GM20431 (cell line): ENCODE measurements around the gene ADCY5.

ENCODE experiments used
- in situ Hi-C: fragments of 300-500 bp; cut with MseI, MboI; formaldehyde crosslinking; loops from one replicate; pipeline ENCODE4 v1.15.0; 2020; ENCODE audit warnings: low sequenced_read_pairs; ENCODE audit not compliant: unreplicated experiment

ADCY5 gene

GRCh38 chr3:123284399-123285010 is 164.4 kb downstream of the ADCY5 start:
- in situ Hi-C loops: no loop called here

GRCh38 chr3:123283657-123284398 is 165.1 kb downstream of the ADCY5 start:
- in situ Hi-C loops: no loop called here

DNA sequence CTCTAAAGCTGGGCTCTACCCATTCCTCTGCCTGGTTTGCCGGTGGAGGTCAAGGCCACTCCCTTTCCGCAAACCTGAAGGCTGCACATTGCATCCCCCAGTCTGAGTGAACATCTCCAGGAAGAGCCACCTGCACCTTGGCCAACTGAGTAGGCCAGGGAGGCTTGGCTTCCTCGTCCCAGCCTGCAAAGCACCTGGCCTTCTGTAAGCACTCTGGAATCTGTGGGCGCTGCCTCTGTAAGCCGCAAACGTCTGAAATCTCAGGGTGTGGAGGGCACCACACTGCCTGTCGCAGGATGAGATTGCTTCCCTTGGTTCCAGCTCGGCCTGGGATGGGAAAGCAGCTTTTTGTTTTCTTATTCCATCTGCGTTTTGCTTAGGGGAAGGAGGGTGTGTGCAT is 165.8 kb downstream of the ADCY5 start:
- in situ Hi-C loops: no loop called here

DNA sequence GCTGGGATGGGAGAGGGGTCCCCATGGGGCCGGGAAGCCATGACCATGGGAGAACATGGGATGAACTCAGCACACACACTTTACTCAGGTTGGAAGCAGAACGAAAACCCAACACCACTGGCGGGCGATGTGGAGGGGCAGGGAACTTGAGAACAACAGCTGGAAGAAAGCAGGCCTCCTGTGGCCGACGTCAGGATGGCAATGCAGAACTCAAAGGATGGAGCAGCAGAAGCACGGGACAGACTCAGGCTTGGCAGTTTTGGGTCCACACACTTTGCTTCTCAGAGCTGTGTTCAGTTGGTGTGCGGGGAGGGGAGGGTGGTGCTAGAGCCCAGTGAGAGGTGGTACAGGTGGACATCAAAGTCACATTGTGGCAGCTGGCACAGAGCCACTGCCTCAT is 166.4 kb downstream of the ADCY5 start:
- in situ Hi-C loops: no loop called here

- in situ Hi-C loops: no loop called here
Measured at GRCh38 chr3:123281929-123282328, 167.0 kb downstream of the ADCY5 start.

- in situ Hi-C loops: no loop called here
Measured at GRCh38 chr3:123281406-123281805, 167.5 kb downstream of the ADCY5 start.

DNA sequence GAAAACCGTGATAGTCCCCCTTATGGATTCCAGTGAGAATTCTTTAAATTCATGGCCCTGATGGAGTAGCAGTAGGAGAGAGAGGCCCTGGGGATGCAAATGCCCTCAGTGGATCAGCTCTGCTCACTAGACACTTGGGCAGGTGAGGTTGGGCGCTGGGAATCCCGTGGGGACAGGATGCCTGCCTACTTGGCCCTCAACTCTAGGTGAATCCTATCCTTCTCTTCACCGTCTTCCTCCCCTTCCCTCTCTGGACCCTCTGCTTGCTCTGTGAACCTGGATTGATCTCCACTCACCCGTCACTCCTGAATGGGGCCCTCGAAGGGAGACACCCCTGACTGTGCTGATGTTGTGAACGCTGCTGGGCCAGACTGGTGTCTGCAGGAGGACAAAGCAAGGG is 169.8 kb downstream of the ADCY5 start:
- in situ Hi-C loops: no loop called here

- in situ Hi-C loops: no loop called here
Measured at GRCh38 chr3:123278446-123278845, 170.4 kb downstream of the ADCY5 start.

DNA sequence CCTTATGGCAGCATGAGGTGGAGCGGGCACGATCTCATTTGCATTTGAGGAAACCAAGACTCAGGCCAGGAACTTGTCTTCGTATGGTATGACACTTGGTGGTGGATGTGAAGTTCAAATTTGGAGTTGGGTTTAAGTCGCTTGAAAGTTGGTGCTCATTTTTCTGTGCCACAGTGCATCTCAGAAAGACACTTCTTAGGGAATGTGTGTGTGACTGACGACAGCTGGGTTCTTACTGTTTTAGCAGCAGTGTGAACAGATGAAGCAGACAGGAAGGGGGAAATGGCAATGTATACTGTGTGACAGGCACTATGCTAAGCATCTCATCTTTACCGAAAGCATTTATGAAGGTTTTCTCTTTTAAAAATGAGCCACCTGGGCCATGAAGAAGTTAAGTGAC is 171.8 kb downstream of the ADCY5 start:
- in situ Hi-C loops: no loop called here

DNA sequence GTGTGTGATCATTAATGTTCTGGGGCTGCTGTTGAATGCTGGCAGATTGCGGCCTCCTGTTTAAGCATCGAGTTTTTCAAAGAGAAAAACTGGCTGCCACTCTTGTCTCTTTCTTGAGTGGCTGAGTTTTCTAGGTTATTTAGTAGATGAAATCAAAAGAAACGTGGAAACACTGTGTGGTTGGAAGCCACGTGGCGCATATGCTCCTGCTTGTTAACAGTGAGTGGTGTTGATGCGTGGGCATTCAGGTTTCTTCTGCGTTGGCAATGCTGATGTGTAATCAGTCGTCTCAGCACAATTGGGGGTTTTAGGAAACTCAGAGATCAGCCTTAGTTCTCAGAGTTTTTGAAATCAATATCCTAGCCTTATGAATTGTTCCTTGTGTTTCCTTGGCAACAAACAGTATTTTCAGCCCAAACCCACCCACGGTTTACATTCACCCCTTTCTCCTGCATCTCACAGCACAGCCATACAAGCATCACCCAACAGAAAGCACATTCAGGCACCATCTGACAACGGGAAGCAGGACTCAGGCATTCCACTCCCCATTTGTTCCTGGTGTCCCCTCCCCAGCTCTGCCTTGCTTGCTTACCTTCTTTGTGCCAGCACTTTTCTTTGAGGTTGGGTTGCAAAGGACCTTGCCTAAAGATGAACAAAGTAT is 172.4 kb downstream of the ADCY5 start:
- in situ Hi-C loops: no loop called here

DNA sequence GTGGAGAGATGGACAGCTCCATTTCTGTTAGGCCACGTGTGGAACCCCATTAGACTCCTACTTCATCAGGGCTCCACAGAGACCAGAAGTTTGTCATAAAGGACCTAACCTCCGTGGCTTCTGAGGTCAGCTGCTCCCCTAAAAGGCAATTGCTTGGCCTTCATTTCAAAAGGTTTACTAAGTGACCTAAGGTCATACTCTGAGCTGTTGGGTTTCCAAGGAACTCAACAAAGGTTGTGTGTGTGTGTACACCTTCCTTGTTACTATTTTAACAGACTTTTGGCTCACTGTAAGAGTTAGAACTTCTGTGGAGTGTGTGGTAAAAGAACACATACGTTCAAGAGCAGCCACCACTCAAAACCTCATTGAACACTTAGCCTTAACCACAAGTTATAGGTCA is 173.2 kb downstream of the ADCY5 start:
- in situ Hi-C loops: no loop called here

DNA sequence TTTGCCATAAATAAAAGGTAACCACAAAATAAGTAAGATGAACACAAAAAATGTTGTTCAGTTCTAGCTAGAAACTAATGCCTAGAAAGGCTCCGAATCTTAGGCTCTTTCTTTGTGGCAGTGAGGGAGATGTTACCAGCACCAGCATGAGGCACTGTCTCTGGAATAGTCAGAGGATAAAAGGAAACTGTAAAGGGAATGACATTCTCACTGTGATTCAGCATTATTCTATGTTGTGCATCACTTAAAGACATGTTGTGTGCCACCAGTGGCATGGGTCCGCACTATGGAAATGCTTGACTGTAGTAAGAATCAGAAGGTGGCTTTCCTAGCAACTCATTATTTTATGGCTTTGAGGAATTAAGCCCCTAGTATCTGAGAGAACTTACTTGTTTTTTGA is 176.3 kb downstream of the ADCY5 start:
- in situ Hi-C loops: no loop called here

DNA sequence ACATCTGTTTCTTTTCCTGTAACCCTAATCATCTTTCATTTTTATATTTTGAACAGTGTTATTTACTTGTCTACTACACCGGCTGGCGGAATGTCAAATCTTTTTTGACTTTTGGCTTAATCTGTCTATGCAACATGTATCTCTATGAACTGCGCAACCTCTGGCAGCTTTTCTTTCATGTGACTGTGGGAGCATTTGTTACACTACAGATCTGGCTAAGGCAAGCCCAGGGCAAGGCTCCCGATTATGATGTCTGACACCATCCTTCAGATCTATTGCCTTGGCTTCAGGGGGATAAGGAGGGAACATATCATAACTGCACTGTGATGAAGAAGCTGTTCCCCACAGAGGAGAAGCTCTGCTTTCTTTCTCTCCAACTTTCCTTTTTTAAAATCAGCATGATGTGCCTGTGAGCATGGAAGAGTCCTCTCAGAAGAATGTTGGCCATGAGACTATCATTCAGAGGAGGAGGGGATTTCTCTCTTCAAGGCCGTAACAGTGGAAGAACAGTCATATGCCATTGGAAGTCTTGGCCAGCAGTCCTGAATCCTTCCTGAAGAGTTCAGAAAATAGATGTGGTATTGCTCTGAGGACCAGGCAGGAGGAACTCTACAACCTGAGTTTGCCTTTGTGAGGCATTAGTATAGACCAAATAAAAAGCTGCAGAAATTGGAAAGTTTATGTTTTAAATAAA is 177.3 kb downstream of the ADCY5 start:
- in situ Hi-C loops: no loop called here

DNA sequence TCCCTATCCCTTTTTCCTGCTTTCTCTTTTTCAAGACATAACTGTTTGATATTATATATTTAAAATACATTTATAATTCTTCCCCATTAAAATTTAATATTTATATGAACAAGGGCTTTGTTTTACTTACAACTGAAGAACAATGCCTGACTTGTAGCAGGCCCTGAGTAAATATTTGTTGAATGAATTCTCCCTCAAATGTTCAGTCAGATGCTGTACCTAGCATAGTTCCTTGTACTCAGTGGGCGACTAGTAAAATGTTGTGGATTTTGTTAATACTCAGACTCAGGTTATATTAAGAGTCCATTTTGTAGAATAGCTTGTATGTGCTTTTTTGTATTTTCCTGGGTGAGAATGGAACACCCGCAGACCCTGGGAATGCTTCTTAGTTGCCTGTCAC is 178.1 kb downstream of the ADCY5 start:
- in situ Hi-C loops: no loop called here

DNA sequence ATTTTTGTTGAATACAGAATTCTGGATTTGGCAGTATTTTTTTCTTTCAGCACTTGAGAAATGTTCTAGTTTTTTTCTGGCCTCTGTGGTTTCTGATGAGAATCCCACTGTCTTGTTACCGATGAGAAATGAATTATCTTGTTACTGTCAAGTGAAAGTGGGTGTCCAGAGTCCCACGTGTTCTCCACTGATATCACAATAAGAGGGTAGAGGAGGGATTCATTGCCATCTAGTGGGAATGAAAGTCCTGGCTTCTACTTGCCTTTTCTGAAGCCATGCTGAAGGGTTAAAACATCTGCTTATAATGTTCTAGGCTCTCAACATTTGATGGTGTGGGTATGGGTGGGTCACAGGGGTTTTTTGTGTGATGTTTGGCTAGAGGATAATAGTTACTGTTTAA is 181.1 kb downstream of the ADCY5 start:
- in situ Hi-C loops: no loop called here

DNA sequence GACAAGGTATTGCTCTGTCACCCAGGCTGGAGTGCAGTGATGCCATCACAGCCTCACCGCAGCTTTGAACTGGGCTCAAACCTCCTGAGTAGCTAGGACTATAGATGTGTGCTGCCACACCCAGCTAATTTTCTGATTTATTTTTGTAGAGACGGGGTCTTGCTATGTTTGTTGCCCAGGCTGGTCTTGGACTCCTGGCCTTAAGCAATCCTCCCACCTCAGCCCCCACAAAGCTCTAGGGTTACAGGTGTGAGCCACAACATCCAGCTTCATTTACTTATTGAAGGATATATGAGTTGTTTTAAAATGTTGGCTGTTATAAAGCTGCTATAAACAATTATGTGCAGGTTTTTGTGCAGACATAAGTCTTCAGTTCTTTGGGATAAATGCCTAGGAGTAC is 184.9 kb downstream of the ADCY5 start:
- in situ Hi-C loops: no loop called here

DNA sequence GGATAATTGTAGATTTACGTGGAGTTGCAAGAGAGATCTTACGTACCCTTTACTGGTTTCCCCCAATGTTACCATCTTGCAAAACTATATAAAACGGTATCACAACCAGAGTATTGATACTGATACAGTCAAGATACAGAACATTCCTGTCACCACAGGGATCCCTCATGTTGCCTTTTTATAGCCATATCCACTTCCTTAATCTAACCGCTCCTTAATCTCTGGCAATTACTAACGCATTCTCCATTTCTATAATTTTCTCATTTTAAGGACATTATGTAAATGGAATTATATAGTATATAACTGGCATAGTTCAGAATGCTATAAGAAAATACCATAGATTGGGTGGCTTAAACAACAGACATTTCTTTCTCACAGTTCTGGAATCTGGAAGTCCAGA is 186.0 kb downstream of the ADCY5 start:
- in situ Hi-C loops: no loop called here

- in situ Hi-C loops: no loop called here
Measured at GRCh38 chr3:123262226-123262625, 186.7 kb downstream of the ADCY5 start.

DNA sequence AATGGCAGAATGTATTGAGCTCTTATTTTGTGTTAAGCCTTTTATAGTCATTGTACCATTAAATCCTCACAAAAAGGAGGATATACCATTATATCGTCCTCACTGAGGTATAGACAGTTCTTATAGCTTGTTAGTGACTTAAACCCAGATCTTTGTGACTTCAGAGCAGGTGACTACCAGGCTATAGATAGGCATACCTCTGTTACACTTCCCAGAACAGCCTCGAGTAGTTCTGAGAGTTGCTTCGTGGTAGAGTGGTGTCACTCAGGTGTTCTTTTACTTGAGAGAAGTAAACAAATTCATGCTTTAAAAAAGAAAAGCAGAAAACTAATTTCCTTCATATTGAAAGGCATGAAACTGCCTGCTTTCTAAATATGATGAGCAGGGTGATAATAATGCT is 187.2 kb downstream of the ADCY5 start:
- in situ Hi-C loops: no loop called here

- in situ Hi-C loops: no loop called here
Measured at GRCh38 chr3:123258811-123259420, 190.0 kb downstream of the ADCY5 start.

GRCh38 chr3:123258359-123258758 is 190.5 kb downstream of the ADCY5 start:
- in situ Hi-C loops: no loop called here
